Thoracic aorta (tissue), 2 donors: ENCODE measurements around the gene RRM2. TPM values are rescaled to one million over a fixed set of nuclear protein-coding genes. Genes with fewer than 3 reads are reported as not detected.
"Not testable (repeated sequence)": the region's sequence is repeated elsewhere in the genome, so short reads cannot be mapped to it uniquely, and the experiment has no call there.

ENCODE experiments used
- ATAC-seq: fragments of 150-250 bp; one replicate; pipeline ENCODE4 v1.8.0; 2017; ENCODE audit warnings: low read depth; ENCODE audit not compliant: insufficient number of reproducible peaks, low FRiP score
- DNase-seq: peaks from one replicate; pipeline ENCODE4 v3.0.0-alpha.2; 2020; ENCODE audit warnings: low spot score
- H3K27ac ChIP-seq, 2 donors: fragments of 200-600 bp; sonication (generic); 1 replicate in 1 of 2; 2 replicates in 1 of 2; pipeline ENCODE4 v1.5.1; 2016; ENCODE audit warnings: mild to moderate bottlenecking in 2 of 2, moderate library complexity in 2 of 2
- H3K27me3 ChIP-seq: fragments of 200-600 bp; sonication (generic); replicated peaks from 2 replicates; pipeline ENCODE4 v1.6.0; 2016; ENCODE audit warnings: mild to moderate bottlenecking; ENCODE audit not compliant: insufficient read depth
- H3K36me3 ChIP-seq: fragments of 200-600 bp; sonication (generic); one replicate; pipeline ENCODE4 v1.5.1; 2016
- H3K4me1 ChIP-seq, 2 donors: fragments of 200-600 bp; sonication (generic); 1 replicate in 1 of 2; 2 replicates in 1 of 2; pipeline versions ENCODE4 v1.5.1 to v1.6.0; 2016; ENCODE audit warnings: low read depth in 2 of 2, mild to moderate bottlenecking in 1 of 2; ENCODE audit not compliant: control insufficient read depth in 1 of 2
- H3K4me3 ChIP-seq: fragments of 200-600 bp; sonication (generic); 2 replicates; pipeline ENCODE4 v1.5.1; 2016; ENCODE audit warnings: mild to moderate bottlenecking
- H3K9me3 ChIP-seq: fragments of 200-600 bp; sonication (generic); 2 replicates; pipeline ENCODE4 v1.5.1; 2016
- total RNA-seq, 2 donors: library from RNA; depleted of rRNA; stranded (reverse); fragments of >200 nt; gene quantifications; one replicate each; pipeline versions ENCODE4 v1.1.0 to v1.2.3, GENCODE V29; 2016
- TF ChIP-seq, protein P1 (sequence below): fragments of 200-600 bp; sonication (generic); IDR thresholded peaks from one replicate; pipeline ENCODE4 v1.5.1; 2019; ENCODE audit warnings: antibody characterized with exemption

Gene RRM2
- total RNA-seq, 2 donors from 2014 or later: 0.92 to 1.2 TPM

- Histone ChIP-seq H3K9me3 (no peaks in the 10 kb centered on the region), H3K27me3 (no peaks in the 10 kb centered on the region), H3K4me1 (peaks cover 5 to 18% of the 10 kb centered on the region in 2 donors), H3K27ac (no peak overlapping the region), H3K36me3 (no peaks in the 10 kb centered on the region), H3K4me3 (no peak overlapping the region)
- ATAC-seq (no peak), DNase-seq (no peak)
- TF ChIP-seq, protein P1, sequence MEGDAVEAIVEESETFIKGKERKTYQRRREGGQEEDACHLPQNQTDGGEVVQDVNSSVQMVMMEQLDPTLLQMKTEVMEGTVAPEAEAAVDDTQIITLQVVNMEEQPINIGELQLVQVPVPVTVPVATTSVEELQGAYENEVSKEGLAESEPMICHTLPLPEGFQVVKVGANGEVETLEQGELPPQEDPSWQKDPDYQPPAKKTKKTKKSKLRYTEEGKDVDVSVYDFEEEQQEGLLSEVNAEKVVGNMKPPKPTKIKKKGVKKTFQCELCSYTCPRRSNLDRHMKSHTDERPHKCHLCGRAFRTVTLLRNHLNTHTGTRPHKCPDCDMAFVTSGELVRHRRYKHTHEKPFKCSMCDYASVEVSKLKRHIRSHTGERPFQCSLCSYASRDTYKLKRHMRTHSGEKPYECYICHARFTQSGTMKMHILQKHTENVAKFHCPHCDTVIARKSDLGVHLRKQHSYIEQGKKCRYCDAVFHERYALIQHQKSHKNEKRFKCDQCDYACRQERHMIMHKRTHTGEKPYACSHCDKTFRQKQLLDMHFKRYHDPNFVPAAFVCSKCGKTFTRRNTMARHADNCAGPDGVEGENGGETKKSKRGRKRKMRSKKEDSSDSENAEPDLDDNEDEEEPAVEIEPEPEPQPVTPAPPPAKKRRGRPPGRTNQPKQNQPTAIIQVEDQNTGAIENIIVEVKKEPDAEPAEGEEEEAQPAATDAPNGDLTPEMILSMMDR: no peak
Observed at GRCh38 chr2:10085668-10086059, 36.9 kb upstream of the RRM2 start.

- H3K36me3 ChIP-seq: no peaks in the 10 kb centered on the region
- TF ChIP-seq, protein P1: no peak
- H3K4me3 ChIP-seq: no peak overlapping the region
- no peak overlapping the region for H3K27ac ChIP-seq
- no peaks in the 10 kb centered on the region for H3K9me3 ChIP-seq
- DNase-seq (no peak), ATAC-seq (no peak)
- H3K27me3 ChIP-seq: no peaks in the 10 kb centered on the region
- peaks cover 5 to 17% of the 10 kb centered on the region in 2 donors for H3K4me1 ChIP-seq
Observed at GRCh38 chr2:10086950-10087349, 35.6 kb upstream of the RRM2 start.

- Histone ChIP-seq H3K9me3 (no peaks in the 10 kb centered on the region), H3K4me3 (no peak overlapping the region), H3K27ac (no peak overlapping the region), H3K27me3 (no peaks in the 10 kb centered on the region), H3K4me1 (peaks cover 5 to 16% of the 10 kb centered on the region in 2 donors), H3K36me3 (no peaks in the 10 kb centered on the region)
- TF ChIP-seq, protein P1: no peak
- ATAC-seq (no peak), DNase-seq (no peak)
Observed at GRCh38 chr2:10087360-10087759, 35.2 kb upstream of the RRM2 start.

- no peaks in the 10 kb centered on the region for H3K4me1 ChIP-seq
- H3K4me3 ChIP-seq: no peak overlapping the region
- no peaks in the 10 kb centered on the region for H3K27me3 ChIP-seq
- DNase-seq (no peak), ATAC-seq (no peak)
- TF ChIP-seq, protein P1: no peak
- H3K9me3 ChIP-seq: no peaks in the 10 kb centered on the region
- no peaks in the 10 kb centered on the region for H3K36me3 ChIP-seq
- no peak overlapping the region for H3K27ac ChIP-seq
Observed at GRCh38 chr2:10089565-10090190, 32.9 kb upstream of the RRM2 start.

GRCh38 chr2:10091182-10091888, 31.2 kb upstream of the RRM2 start:
- Histone ChIP-seq H3K9me3 (no peaks in the 10 kb centered on the region), H3K27ac (no peak overlapping the region), H3K4me1 (no peaks in the 10 kb centered on the region), H3K27me3 (no peaks in the 10 kb centered on the region), H3K4me3 (peak overlapping the region; percentile 62), H3K36me3 (no peaks in the 10 kb centered on the region)
- no peak for ATAC-seq
- TF ChIP-seq, protein P1: no peak
- DNase-seq: no peak

DNA sequence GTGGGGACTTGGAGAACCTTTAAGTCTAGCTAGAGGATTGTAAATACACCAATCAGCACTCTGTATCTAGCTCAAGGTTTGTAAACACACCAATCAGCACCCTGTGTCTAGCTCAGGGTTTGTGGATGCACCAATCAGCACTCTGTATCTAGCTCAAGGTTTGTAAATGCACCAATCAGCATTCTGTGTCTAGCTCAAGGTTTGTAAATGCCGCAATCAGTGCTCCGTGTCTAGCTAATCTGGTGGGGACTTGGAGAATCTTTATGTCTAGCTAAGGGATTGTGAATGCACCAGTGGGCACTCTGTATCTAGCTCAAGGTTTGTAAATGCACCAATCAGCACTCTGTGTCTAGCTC, 30.7 kb upstream of the RRM2 start:
- not testable (repeated sequence) for H3K4me1 ChIP-seq, H3K27me3 ChIP-seq, H3K9me3 ChIP-seq, ATAC-seq, H3K36me3 ChIP-seq, H3K27ac ChIP-seq, DNase-seq
- peak overlapping the region; percentile 62 for H3K4me3 ChIP-seq
